Endothelial cell of umbilical vein (primary cell): ENCODE results near the gene LARGE1. TPM values are rescaled to one million over a fixed set of nuclear protein-coding genes. Genes with fewer than 3 reads are reported as not detected.

Experiments used
- BruUV-seq: library from RNA; stranded (reverse); fragments of 400-500 nt; replicated peaks from 2 replicates; lab custom pipeline; 2021; lab: Mats Ljungman, UMichigan
- CTCF ChIA-PET: fragments of 300-600, 350-600 bp; sonication (Branson Sonifier 250); formaldehyde crosslinking; loops from one replicate; lab custom pipeline; 2021; ENCODE audit warnings: antibody characterized with exemption, inconsistent platforms; lab: Charles Lee
- POLR2A ChIA-PET: fragments of 300-600, 350-600 bp; sonication (Branson Sonifier 250); formaldehyde crosslinking; loops from one replicate; lab custom pipeline; 2021; ENCODE audit warnings: antibody characterized with exemption, inconsistent platforms; lab: Charles Lee
- DNase-seq: peaks from one replicate; pipeline ENCODE4 v3.0.0-alpha.2; 2011; ENCODE audit warnings: low read depth, low spot score
- FAIRE-seq: peaks from 2 replicates; lab custom pipeline; 2011; peaks lifted over from hg19 to GRCh38; lab: Jason Lieb, UNC
- H2AFZ ChIP-seq: 2 replicates; pipeline ENCODE4 v1.6.0; 2012; ENCODE audit warnings: low read depth, low read length, control low read depth, inconsistent platforms
- H3K27ac ChIP-seq: 2 replicates; pipeline ENCODE4 v1.5.1; 2011; ENCODE audit warnings: low read depth, mild to moderate bottlenecking, control low read depth, low read length, moderate library complexity; ENCODE audit not compliant: insufficient read depth
- H3K27me3 ChIP-seq, 2 experiments: 2 replicates each; pipeline versions ENCODE4 v1.6.0 to v1.6.1; 2011; ENCODE audit warnings: low read length in 2 of 2, mixed read lengths in 1 of 2; ENCODE audit not compliant: control insufficient read depth in 2 of 2, insufficient read depth in 2 of 2
- H3K36me3 ChIP-seq, 2 experiments: 2 replicates in 1 of 2; 3 replicates in 1 of 2; pipeline ENCODE4 v1.5.1; 2011; ENCODE audit warnings: low read length in 2 of 2, mild to moderate bottlenecking in 1 of 2, moderate library complexity in 1 of 2; ENCODE audit not compliant: control insufficient read depth in 2 of 2, insufficient read depth in 2 of 2; ENCODE audit errors: extremely low read depth in 1 of 2
- H3K4me1 ChIP-seq: 3 replicates; pipeline ENCODE4 v1.5.1; 2011; ENCODE audit warnings: mild to moderate bottlenecking, low read length; ENCODE audit not compliant: control insufficient read depth, insufficient read depth; ENCODE audit errors: extremely low read depth
- H3K4me2 ChIP-seq: 2 replicates; pipeline ENCODE4 v1.6.1; 2011; ENCODE audit warnings: low read length, control low read depth, mixed read lengths; ENCODE audit not compliant: insufficient read depth
- H3K4me3 ChIP-seq, 3 experiments: fragments of 200-600 bp in 1 of 3; sonication (generic), shearing (Covaris generic) in 1 of 3; replicated peaks in 1 of 3; 2 replicates each; pipeline ENCODE4 v1.5.1; 2011 to 2016; ENCODE audit warnings: control low read depth in 3 of 3, low read length in 3 of 3, mild to moderate bottlenecking in 2 of 3, inconsistent platforms in 1 of 3, low read depth in 1 of 3, moderate library complexity in 1 of 3; ENCODE audit not compliant: insufficient read depth in 1 of 3
- H3K79me2 ChIP-seq: 2 replicates; pipeline ENCODE4 v1.6.0; 2012; ENCODE audit warnings: low read length, inconsistent platforms; ENCODE audit not compliant: control insufficient read depth, insufficient read depth
- H3K9ac ChIP-seq: replicated peaks from 2 replicates; pipeline ENCODE3; 2011; ENCODE audit warnings: low read length, control low read depth; ENCODE audit not compliant: insufficient read depth; ENCODE audit errors: extremely low read depth
- H3K9me1 ChIP-seq: replicated peaks from 3 replicates; pipeline ENCODE4 v1.6.0; 2011; ENCODE audit warnings: mild to moderate bottlenecking, low read length; ENCODE audit not compliant: control insufficient read depth, insufficient read depth; ENCODE audit errors: extremely low read depth
- H3K9me3 ChIP-seq: replicated peaks from 2 replicates; pipeline ENCODE4 v1.5.1; 2012; ENCODE audit warnings: low read length, inconsistent platforms; ENCODE audit not compliant: control insufficient read depth, insufficient read depth
- H4K20me1 ChIP-seq: replicated peaks from 2 replicates; pipeline ENCODE3; 2011; ENCODE audit warnings: mild to moderate bottlenecking, low read length; ENCODE audit not compliant: control insufficient read depth, insufficient read depth; ENCODE audit errors: extremely low read depth
- CTCF ChIP-seq, 2 donors: IDR thresholded peaks; 1 replicate in 1 of 2; 2 replicates in 1 of 2; pipeline ENCODE4 v1.5.1; 2011; ENCODE audit warnings: low read length in 2 of 2, mild to moderate bottlenecking in 2 of 2, moderate library complexity in 2 of 2, control low read depth in 1 of 2, inconsistent platforms in 1 of 2, low read depth in 1 of 2; ENCODE audit not compliant: insufficient read depth in 1 of 2; ENCODE audit errors: extremely low read depth in 1 of 2
- EZH2 ChIP-seq: IDR thresholded peaks from 2 replicates; pipeline ENCODE4 v1.6.1; 2012; ENCODE audit warnings: borderline replicate concordance, low read depth, mild to moderate bottlenecking, moderate library complexity, low read length, inconsistent platforms; ENCODE audit not compliant: severe bottlenecking
- FOS ChIP-seq: IDR thresholded peaks from 2 replicates; pipeline ENCODE4 v1.6.1; 2011; ENCODE audit warnings: mild to moderate bottlenecking, low read length, moderate library complexity, borderline replicate concordance; ENCODE audit not compliant: insufficient read depth
- GATA2 ChIP-seq: IDR thresholded peaks from 2 replicates; pipeline ENCODE4 v1.7.0; 2011; ENCODE audit warnings: low read depth, mild to moderate bottlenecking, moderate library complexity, mixed read lengths, low read length; ENCODE audit not compliant: insufficient read length, insufficient read depth
- JUN ChIP-seq: IDR thresholded peaks from 2 replicates; pipeline ENCODE4 v1.6.1; 2011; ENCODE audit warnings: borderline replicate concordance, low read depth; ENCODE audit not compliant: insufficient read length, insufficient read depth
- MAX ChIP-seq: IDR thresholded peaks from 2 replicates; pipeline ENCODE4 v1.6.1; 2011; ENCODE audit not compliant: insufficient read depth, insufficient read length
- MYC ChIP-seq: IDR thresholded peaks from one replicate; pipeline ENCODE4 v1.6.1; 2011; ENCODE audit warnings: mild to moderate bottlenecking, low read depth, low read length
- POLR2A ChIP-seq: IDR thresholded peaks from 2 replicates; pipeline ENCODE4 v1.6.1; 2012; ENCODE audit warnings: low read depth, mild to moderate bottlenecking, control low read depth, low read length
- POLR2AphosphoS5 ChIP-seq: IDR thresholded peaks from 2 replicates; pipeline ENCODE4 v1.6.1; 2012; ENCODE audit warnings: low read depth, mild to moderate bottlenecking, control low read depth, low read length, moderate library complexity; ENCODE audit not compliant: insufficient read depth
- dilution Hi-C: fragments of 300-500 bp; cut with MboI; formaldehyde crosslinking; loops from one replicate; pipeline ENCODE4 v1.15.0; 2019; ENCODE audit warnings: low sequenced_read_pairs; ENCODE audit not compliant: extremely low pct_ligation_motif_present
- intact Hi-C: fragments of 100-400 bp; cut with micrococcal nuclease; formaldehyde crosslinking; loops from one replicate; pipeline ENCODE4 v1.10.0; 2022
- polyA plus RNA-seq, 4 experiments: library from polyadenylated mRNA; depleted of rRNA in 3 of 4; stranded (reverse) in 3 of 4; unstranded in 1 of 4; fragments of >200 nt; gene quantifications; 2 replicates each; pipeline versions ENCODE4 v1.2.1 to v1.2.3, GENCODE V29; 2011 to 2012; ENCODE audit warnings: missing spikeins in 1 of 4
- total RNA-seq: library from RNA; stranded (reverse); gene quantifications from 2 replicates; pipeline ENCODE4 v1.2.3, GENCODE V29; 2021

Gene LARGE1
- total and polyA plus RNA-seq, 2 donors (not counting 3 experiments of a cell fraction or from before 2014, with no cell fraction given), result 0.95 to 4.4 TPM

- no peaks in the 10 kb centered on the region for H3K4me1 ChIP-seq
- H3K27me3 ChIP-seq, result no peaks in the 10 kb centered on the region
- POLR2A ChIA-PET, result no interaction called here
- intact Hi-C loops, result no loop called here
- H3K4me3 ChIP-seq, result no peak overlapping the region
- peaks cover 8% of the 10 kb centered on the region for H3K9me3 ChIP-seq
- H3K9ac ChIP-seq, result no peak overlapping the region
- H3K4me2 ChIP-seq, result no peak overlapping the region
- no TSS peak for BruUV-seq
- H3K36me3 ChIP-seq, result no peaks in the 10 kb centered on the region
- H3K79me2 ChIP-seq, result no peaks in the 10 kb centered on the region
- H4K20me1 ChIP-seq, result no peaks in the 10 kb centered on the region
- no peak overlapping the region for H2AFZ ChIP-seq
- FAIRE-seq (no peak), DNase-seq (no peak)
- H3K9me1 ChIP-seq, result no peaks in the 10 kb centered on the region
- H3K27ac ChIP-seq, result no peak overlapping the region
- CTCF ChIA-PET, result no interaction called here
- TF ChIP-seq MAX (no peak), FOS (no peak), CTCF (IDR thresholded peaks at IDR 0.05; ENCODE audit: extremely low read depth in 1 of 2, insufficient read depth in 1 of 2, low read depth in 1 of 2, low read length in 2 of 2) (no peak), JUN (no peak), GATA2 (no peak), POLR2A (no peak), EZH2 (no peak), MYC (no peak), POLR2AphosphoS5 (no peak)
- dilution Hi-C loops, result no loop called here
Measured at GRCh38 chr22:33829546-33830280, 90.6 kb downstream of the LARGE1 start.
